H9 (cell line): ENCODE data around the gene IQCC. TPM values are rescaled to one million over a fixed set of nuclear protein-coding genes. Genes with fewer than 3 reads are reported as not detected.

Experiments used
- DNase-seq: peaks from one replicate; pipeline ENCODE4 v3.0.0-alpha.2; 2017
- H2AFZ ChIP-seq: one replicate; pipeline ENCODE4 v1.6.1; 2013; ENCODE audit warnings: mild to moderate bottlenecking, low read length, control low read depth, moderate library complexity
- H2AK5ac ChIP-seq: 2 replicates; pipeline ENCODE4 v1.6.1; 2013; ENCODE audit warnings: low read length, control low read depth, mixed read lengths; ENCODE audit not compliant: insufficient read length
- H2BK120ac ChIP-seq: one replicate; pipeline ENCODE4 v1.6.1; 2013; ENCODE audit warnings: low read depth, mild to moderate bottlenecking, low read length, control low read depth, inconsistent platforms; ENCODE audit not compliant: poor library complexity, severe bottlenecking
- H2BK12ac ChIP-seq: 2 replicates; pipeline ENCODE4 v1.6.1; 2013; ENCODE audit warnings: low read length, control low read depth, mixed read lengths, low read depth; ENCODE audit not compliant: insufficient read length
- H2BK15ac ChIP-seq: 2 replicates; pipeline ENCODE4 v1.6.1; 2013; ENCODE audit warnings: low read depth, low read length, control low read depth
- H2BK20ac ChIP-seq: one replicate; pipeline ENCODE4 v1.6.1; 2013; ENCODE audit warnings: low read depth, mild to moderate bottlenecking, low read length, control low read depth, inconsistent platforms; ENCODE audit not compliant: poor library complexity, severe bottlenecking
- H2BK5ac ChIP-seq: 2 replicates; pipeline ENCODE4 v1.6.1; 2013; ENCODE audit warnings: low read length, control low read depth, mixed read lengths; ENCODE audit not compliant: insufficient read length
- H3K14ac ChIP-seq: 2 replicates; pipeline ENCODE4 v1.6.1; 2013; ENCODE audit warnings: low read length, control low read depth; ENCODE audit not compliant: insufficient read depth
- H3K18ac ChIP-seq: 2 replicates; pipeline ENCODE4 v1.6.1; 2013; ENCODE audit warnings: low read depth, mild to moderate bottlenecking, mixed read lengths, low read length, control low read depth; ENCODE audit not compliant: insufficient read length
- H3K23ac ChIP-seq: 2 replicates; pipeline ENCODE4 v1.6.1; 2013; ENCODE audit warnings: low read length, control low read depth, mixed read lengths, low read depth; ENCODE audit not compliant: insufficient read length
- H3K23me2 ChIP-seq: 2 replicates; pipeline ENCODE4 v1.6.1; 2013; ENCODE audit warnings: low read depth, mild to moderate bottlenecking, mixed read lengths, low read length, control low read depth; ENCODE audit not compliant: insufficient read length, poor library complexity, severe bottlenecking
- H3K27ac ChIP-seq: 2 replicates; pipeline ENCODE4 v1.5.1; 2013; ENCODE audit warnings: low read length, control low read depth, mixed read lengths, low read depth; ENCODE audit not compliant: insufficient read length
- H3K27me3 ChIP-seq: 2 replicates; pipeline ENCODE4 v1.6.1; 2013; ENCODE audit warnings: low read length, control low read depth, inconsistent platforms; ENCODE audit not compliant: insufficient read depth
- H3K4ac ChIP-seq: 2 replicates; pipeline ENCODE4 v1.6.1; 2013; ENCODE audit warnings: low read depth, mild to moderate bottlenecking, control low read depth, inconsistent platforms, low read length, moderate library complexity
- H3K4me1 ChIP-seq: 2 replicates; pipeline ENCODE4 v1.6.1; 2013; ENCODE audit warnings: low read length, control low read depth, inconsistent platforms; ENCODE audit not compliant: insufficient read depth
- H3K4me2 ChIP-seq: 2 replicates; pipeline ENCODE4 v1.6.1; 2013; ENCODE audit warnings: low read length, control low read depth, mixed read lengths; ENCODE audit not compliant: insufficient read length, insufficient read depth
- H3K56ac ChIP-seq: 2 replicates; pipeline ENCODE4 v1.6.1; 2013; ENCODE audit warnings: low read depth, mild to moderate bottlenecking, mixed read lengths, low read length, control low read depth; ENCODE audit not compliant: insufficient read length
- H3K79me1 ChIP-seq: 2 replicates; pipeline ENCODE4 v1.6.1; 2013; ENCODE audit warnings: low read depth, mild to moderate bottlenecking, moderate library complexity, low read length, control low read depth, inconsistent platforms; ENCODE audit not compliant: insufficient read depth, poor library complexity, severe bottlenecking
- H3K79me2 ChIP-seq: 2 replicates; pipeline ENCODE4 v1.6.1; 2013; ENCODE audit warnings: low read length, control low read depth, inconsistent platforms; ENCODE audit not compliant: insufficient read depth
- H3K9ac ChIP-seq: 2 replicates; pipeline ENCODE4 v1.6.1; 2013; ENCODE audit warnings: low read length, control low read depth, mixed read lengths; ENCODE audit not compliant: insufficient read length; ENCODE audit errors: extremely low read depth
- H3K9me3 ChIP-seq: one replicate; pipeline ENCODE4 v1.6.1; 2013; ENCODE audit warnings: low read depth, low read length, inconsistent platforms; ENCODE audit not compliant: control insufficient read depth
- H3T11ph ChIP-seq: one replicate; pipeline ENCODE4 v1.6.1; 2013; ENCODE audit warnings: mild to moderate bottlenecking, low read length, control low read depth, inconsistent platforms
- H4K20me1 ChIP-seq: one replicate; pipeline ENCODE4 v1.6.1; 2013; ENCODE audit not compliant: control insufficient read depth, insufficient read length, insufficient read depth
- H4K5ac ChIP-seq: 2 replicates; pipeline ENCODE4 v1.6.1; 2013; ENCODE audit warnings: low read depth, mild to moderate bottlenecking, mixed read lengths, low read length, control low read depth; ENCODE audit not compliant: insufficient read length
- H4K8ac ChIP-seq: replicated peaks from 2 replicates; pipeline ENCODE4 v1.6.1; 2013; ENCODE audit warnings: low read length, control low read depth, mixed read lengths, low read depth; ENCODE audit not compliant: insufficient read length
- H4K91ac ChIP-seq: 2 replicates; pipeline ENCODE4 v1.6.1; 2013; ENCODE audit warnings: low read depth, mild to moderate bottlenecking, moderate library complexity, mixed read lengths, low read length, control low read depth; ENCODE audit not compliant: insufficient read length
- H3K27ac Mint-ChIP-seq, 3 experiments: 2 replicates in 2 of 3; 3 replicates in 1 of 3; pipeline ENCODE4 v1.8.0; 2020 to 2021; ENCODE audit warnings: mixed read lengths in 3 of 3, mild to moderate bottlenecking in 1 of 3, moderate library complexity in 1 of 3
- H3K27me3 Mint-ChIP-seq: 2 replicates; pipeline ENCODE4 v1.8.0; 2021; ENCODE audit warnings: low read depth, mild to moderate bottlenecking, moderate library complexity, mixed read lengths
- H3K36me3 Mint-ChIP-seq, 3 experiments: 2 replicates in 2 of 3; 3 replicates in 1 of 3; pipeline ENCODE4 v1.8.0; 2020 to 2021; ENCODE audit warnings: low read depth in 3 of 3, mixed read lengths in 3 of 3; ENCODE audit not compliant: insufficient read depth in 1 of 3
- H3K4me1 Mint-ChIP-seq, 2 experiments: 2 replicates each; pipeline ENCODE4 v1.8.0; 2020; ENCODE audit warnings: mixed read lengths in 2 of 2
- H3K4me3 Mint-ChIP-seq, 2 experiments: 2 replicates in 1 of 2; 3 replicates in 1 of 2; pipeline ENCODE4 v1.8.0; 2020 to 2021; ENCODE audit warnings: mild to moderate bottlenecking in 2 of 2, mixed read lengths in 2 of 2, moderate library complexity in 1 of 2
- H3K9me3 Mint-ChIP-seq, 2 experiments: 2 replicates in 1 of 2; 3 replicates in 1 of 2; pipeline ENCODE4 v1.8.0; 2020; ENCODE audit warnings: mild to moderate bottlenecking in 2 of 2, mixed read lengths in 2 of 2, moderate library complexity in 1 of 2
- WGBS: extraction: QIAGEN DNeasy Blood & Tissue Kit; methylation state at CpG from one replicate; pipeline ENCODE4 v1.1.7; 2013; ENCODE audit warnings: missing lambda C conversion rate, low lambda C conversion rate, mixed read lengths; ENCODE audit not compliant: insufficient read length; ENCODE audit errors: extremely low coverage; 5-methylcytosine and 5-hydroxymethylcytosine counted together
- total RNA-seq: library from RNA; stranded (reverse); gene quantifications from 2 replicates; pipeline ENCODE4 v1.2.1, GENCODE V29; 2021
- TF ChIP-seq, protein P1 (sequence below): fragments of 200-600 bp; sonication (generic); conservative IDR thresholded peaks from 3 replicates; pipeline ENCODE4 v1.8.0; 2021; ENCODE audit warnings: antibody characterized with exemption, mild to moderate bottlenecking

IQCC gene
- total RNA-seq, 1 experiment from 2014 or later = 5.3 TPM

DNA sequence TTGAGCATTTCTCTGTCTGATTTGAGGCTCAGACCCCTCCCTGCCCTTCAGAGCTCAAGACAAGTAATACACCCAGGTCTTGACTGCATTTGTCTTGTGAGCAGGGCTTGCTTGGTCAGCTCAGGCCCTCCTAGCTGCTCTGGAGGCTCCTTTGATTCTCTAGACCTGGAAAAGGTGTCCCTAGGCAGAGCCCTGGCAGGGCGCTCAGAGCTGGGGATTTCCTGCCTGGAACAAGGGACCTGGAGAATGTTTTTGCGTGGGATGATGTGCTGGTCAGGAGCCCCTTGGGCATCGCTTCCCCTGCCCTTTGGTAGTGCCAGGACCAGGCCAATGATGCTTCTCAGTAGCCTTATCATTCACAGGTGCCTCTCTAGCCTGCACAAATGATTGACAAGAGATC, 9.9 kb upstream of the IQCC start:
- no peak overlapping the region for H2AK5ac ChIP-seq
- H4K91ac ChIP-seq = no peak overlapping the region
- no peak overlapping the region for H4K5ac ChIP-seq
- no peak overlapping the region for H3K23ac ChIP-seq
- no peaks in the 10 kb centered on the region; the same call in 1 of the 2 replicates for H3K4me1 ChIP-seq
- H2BK15ac ChIP-seq = no peak overlapping the region
- no peak overlapping the region for H3K56ac ChIP-seq
- no peaks in the 10 kb centered on the region for H3K27me3 Mint-ChIP-seq
- TF ChIP-seq, protein P1, sequence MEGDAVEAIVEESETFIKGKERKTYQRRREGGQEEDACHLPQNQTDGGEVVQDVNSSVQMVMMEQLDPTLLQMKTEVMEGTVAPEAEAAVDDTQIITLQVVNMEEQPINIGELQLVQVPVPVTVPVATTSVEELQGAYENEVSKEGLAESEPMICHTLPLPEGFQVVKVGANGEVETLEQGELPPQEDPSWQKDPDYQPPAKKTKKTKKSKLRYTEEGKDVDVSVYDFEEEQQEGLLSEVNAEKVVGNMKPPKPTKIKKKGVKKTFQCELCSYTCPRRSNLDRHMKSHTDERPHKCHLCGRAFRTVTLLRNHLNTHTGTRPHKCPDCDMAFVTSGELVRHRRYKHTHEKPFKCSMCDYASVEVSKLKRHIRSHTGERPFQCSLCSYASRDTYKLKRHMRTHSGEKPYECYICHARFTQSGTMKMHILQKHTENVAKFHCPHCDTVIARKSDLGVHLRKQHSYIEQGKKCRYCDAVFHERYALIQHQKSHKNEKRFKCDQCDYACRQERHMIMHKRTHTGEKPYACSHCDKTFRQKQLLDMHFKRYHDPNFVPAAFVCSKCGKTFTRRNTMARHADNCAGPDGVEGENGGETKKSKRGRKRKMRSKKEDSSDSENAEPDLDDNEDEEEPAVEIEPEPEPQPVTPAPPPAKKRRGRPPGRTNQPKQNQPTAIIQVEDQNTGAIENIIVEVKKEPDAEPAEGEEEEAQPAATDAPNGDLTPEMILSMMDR = no peak
- no peak for DNase-seq
- WGBS = no CpG with 5 or more reads among the region's 3 CpGs
- H3T11ph ChIP-seq = no peak overlapping the region
- peaks cover 49 to 78% (median 72%) of the 10 kb centered on the region in 3 experiments; a peak in 6 of 7 replicates for H3K36me3 Mint-ChIP-seq
- no peak overlapping the region for H3K27ac ChIP-seq
- H3K27me3 ChIP-seq = no peaks in the 10 kb centered on the region
- H3K18ac ChIP-seq = no peak overlapping the region
- no peak overlapping the region for H3K4ac ChIP-seq
- H3K9me3 Mint-ChIP-seq = no peaks in the 10 kb centered on the region
- H2BK5ac ChIP-seq = no peak overlapping the region
- H3K4me1 Mint-ChIP-seq = peaks cover 23 to 26% of the 10 kb centered on the region in 2 experiments
- H3K9ac ChIP-seq = no peak overlapping the region
- H3K79me2 ChIP-seq = no peaks in the 10 kb centered on the region
- no peak overlapping the region for H3K14ac ChIP-seq
- no peak overlapping the region for H3K4me2 ChIP-seq
- H3K79me1 ChIP-seq = no peaks in the 10 kb centered on the region
- H3K27ac Mint-ChIP-seq = no peak overlapping the region
- no peaks in the 10 kb centered on the region for H4K20me1 ChIP-seq
- H2AFZ ChIP-seq = no peak overlapping the region
- H4K8ac ChIP-seq = no peak overlapping the region
- H2BK120ac ChIP-seq = no peak overlapping the region
- peaks cover 1% of the 10 kb centered on the region for H3K23me2 ChIP-seq
- no peak overlapping the region for H2BK20ac ChIP-seq
- no peak overlapping the region for H2BK12ac ChIP-seq
- no peaks in the 10 kb centered on the region for H3K9me3 ChIP-seq
- H3K4me3 Mint-ChIP-seq = no peak overlapping the region
